ENCODE results near the gene BPI. TPM values are rescaled to one million over a fixed set of nuclear protein-coding genes. Genes with fewer than 3 reads are reported as not detected.

The BPI gene
- total RNA-seq, 6 experiments from 2014 or later = 0.26 to 1.3 (median 0.60) TPM; not detected in 2

GRCh38 chr20:38293491-38294065 is 10.4 kb upstream of the BPI start:
- intact Hi-C loops (cut with DNase I) = no loop called here
- Histone ChIP-seq H3K27ac (no peak overlapping the region), H3K36me3 (no peaks in the 10 kb centered on the region), H3K9me3 (no peaks in the 10 kb centered on the region), H3K4me3 (no peak overlapping the region), H3K4me1 (peaks cover 0 to 30% (median 3%) of the 10 kb centered on the region in 4 donors), H3K27me3 (no peaks in the 10 kb centered on the region)
- TF ChIP-seq CTCF (IDR thresholded peaks at IDR 0.05) (no peak), POLR2A (IDR thresholded peaks at IDR 0.05) (no peak)
- DNase-seq = peak in 1 of 3 donors; percentile 84
- ATAC-seq = peak; percentile 30 to 65 (median 38)
- 30% methylated on average over 6 of the region's 7 CpGs for WGBS (ENCODE audit: insufficient coverage, low coverage, low lambda C conversion rate, missing lambda C conversion rate)

- Histone ChIP-seq H3K27ac (no peak overlapping the region), H3K9me3 (no peaks in the 10 kb centered on the region), H3K27me3 (no peaks in the 10 kb centered on the region), H3K36me3 (no peaks in the 10 kb centered on the region), H3K4me3 (no peak overlapping the region), H3K4me1 (peaks cover 0 to 30% (median 3%) of the 10 kb centered on the region in 4 donors)
- ATAC-seq = no peak
- DNase-seq = no peak
- intact Hi-C loops (cut with DNase I) = no loop called here
- 86% methylated on average over 2 of the region's 11 CpGs for WGBS (ENCODE audit: insufficient coverage, low coverage, low lambda C conversion rate, missing lambda C conversion rate)
- no peak for TF ChIP-seq CTCF (IDR thresholded peaks at IDR 0.05)
- TF ChIP-seq POLR2A (IDR thresholded peaks at IDR 0.05) = no peak
Measured at GRCh38 chr20:38294076-38294591, 9.8 kb upstream of the BPI start.

GRCh38 chr20:38295811-38296210 is 8.1 kb upstream of the BPI start:
- H3K9me3 ChIP-seq = no peaks in the 10 kb centered on the region
- no peak overlapping the region for H3K4me3 ChIP-seq
- WGBS (ENCODE audit: insufficient coverage, low coverage, low lambda C conversion rate, missing lambda C conversion rate) = no CpG with 5 or more reads among the region's 5 CpGs
- intact Hi-C loops (cut with DNase I) = no loop called here
- H3K36me3 ChIP-seq = no peaks in the 10 kb centered on the region
- H3K4me1 ChIP-seq = peaks cover 0 to 28% (median 3%) of the 10 kb centered on the region in 4 donors
- TF ChIP-seq POLR2A (IDR thresholded peaks at IDR 0.05) (no peak), CTCF (IDR thresholded peaks at IDR 0.05) (no peak)
- DNase-seq = no peak
- ATAC-seq = no peak
- H3K27ac ChIP-seq = no peak overlapping the region
- H3K27me3 ChIP-seq = no peaks in the 10 kb centered on the region

GRCh38 chr20:38296433-38296832 is 7.5 kb upstream of the BPI start:
- intact Hi-C loops (cut with DNase I) = no loop called here
- TF ChIP-seq POLR2A (IDR thresholded peaks at IDR 0.05) = no peak
- TF ChIP-seq CTCF (IDR thresholded peaks at IDR 0.05) = no peak
- 58% methylated on average over 9 of the region's 11 CpGs for WGBS (ENCODE audit: insufficient coverage, low coverage, low lambda C conversion rate, missing lambda C conversion rate)

More at GRCh38 chr20:38296433-38296832, 7.5 kb upstream of the BPI start:
- Histone ChIP-seq H3K36me3 (no peaks in the 10 kb centered on the region), H3K4me1 (peaks cover 0 to 21% (median 3%) of the 10 kb centered on the region in 4 donors), H3K4me3 (no peak overlapping the region), H3K27ac (no peak overlapping the region), H3K9me3 (no peaks in the 10 kb centered on the region), H3K27me3 (no peaks in the 10 kb centered on the region)
- DNase-seq (no peak), ATAC-seq (no peak)
